Activated naive CD8-positive, alpha-beta T cell treated with anti-CD3 and anti-CD28 coated beads, Interleukin-2, amount 10 ng/mL, durations not matched to agents 7 days and 5 days (primary cell): Measurements from ENCODE around the gene KCNN1. TPM values are rescaled to one million over a fixed set of nuclear protein-coding genes. Genes with fewer than 3 reads are reported as not detected.
"Not testable (repeated sequence)": the region's sequence is repeated elsewhere in the genome, so short reads cannot be mapped to it uniquely, and the experiment has no call there.

Experiments
- ATAC-seq: fragments of 150-1000 bp; cut with Tn5 transposase; one replicate; pipeline ENCODE4 v1.10.0; 2021; ENCODE audit warnings: low read depth, moderate library complexity
- POLR2A ChIA-PET: fragments of 350-600 bp; sonication (Branson Sonifier 250); formaldehyde crosslinking; loops from one replicate; lab custom pipeline; 2021; ENCODE audit warnings: antibody characterized with exemption; lab: Charles Lee
- DNase-seq: peaks from one replicate; pipeline ENCODE4 v3.0.0; 2021
- H3K27ac Mint-ChIP-seq: one replicate; pipeline ENCODE4 v1.8.0; 2022; ENCODE audit warnings: mild to moderate bottlenecking, mixed read lengths
- H3K27me3 Mint-ChIP-seq: one replicate; pipeline ENCODE4 v1.8.0; 2022; ENCODE audit warnings: mild to moderate bottlenecking, moderate library complexity, mixed read lengths
- H3K36me3 Mint-ChIP-seq: one replicate; pipeline ENCODE4 v1.8.0; 2021; ENCODE audit warnings: mild to moderate bottlenecking, mixed read lengths
- H3K4me1 Mint-ChIP-seq: one replicate; pipeline ENCODE4 v1.8.0; 2021; ENCODE audit warnings: mixed read lengths
- H3K4me3 Mint-ChIP-seq: one replicate; pipeline ENCODE4 v1.8.0; 2022; ENCODE audit warnings: mild to moderate bottlenecking, moderate library complexity, mixed read lengths
- H3K9me3 Mint-ChIP-seq: one replicate; pipeline ENCODE4 v1.8.0; 2021; ENCODE audit warnings: mixed read lengths
- total RNA-seq, 2 experiments: library from RNA; stranded (reverse); gene quantifications; one replicate each; pipeline ENCODE4 v1.2.3, GENCODE V29; 2021

The KCNN1 gene
- total RNA-seq, 2 experiments from 2014 or later: not detected

GRCh38 chr19:18020212-18021085 is 53.5 kb downstream of the KCNN1 start:
- H3K27me3 Mint-ChIP-seq: no peaks in the 10 kb centered on the region
- peaks cover 5% of the 10 kb centered on the region for H3K36me3 Mint-ChIP-seq
- H3K27ac Mint-ChIP-seq: peak overlapping the region; percentile 98
- no peak overlapping the region for H3K4me3 Mint-ChIP-seq
- POLR2A ChIA-PET: interaction anchor here (1.2 to 1.6 kb wide), 2 partner anchors 25 kb away, joined by 4 to 9 read pairs; no protein-coding TSS in a partner anchor
- ATAC-seq (no peak), DNase-seq (no peak)
- peaks cover 54% of the 10 kb centered on the region for H3K4me1 Mint-ChIP-seq
- H3K9me3 Mint-ChIP-seq: no peaks in the 10 kb centered on the region

DNA sequence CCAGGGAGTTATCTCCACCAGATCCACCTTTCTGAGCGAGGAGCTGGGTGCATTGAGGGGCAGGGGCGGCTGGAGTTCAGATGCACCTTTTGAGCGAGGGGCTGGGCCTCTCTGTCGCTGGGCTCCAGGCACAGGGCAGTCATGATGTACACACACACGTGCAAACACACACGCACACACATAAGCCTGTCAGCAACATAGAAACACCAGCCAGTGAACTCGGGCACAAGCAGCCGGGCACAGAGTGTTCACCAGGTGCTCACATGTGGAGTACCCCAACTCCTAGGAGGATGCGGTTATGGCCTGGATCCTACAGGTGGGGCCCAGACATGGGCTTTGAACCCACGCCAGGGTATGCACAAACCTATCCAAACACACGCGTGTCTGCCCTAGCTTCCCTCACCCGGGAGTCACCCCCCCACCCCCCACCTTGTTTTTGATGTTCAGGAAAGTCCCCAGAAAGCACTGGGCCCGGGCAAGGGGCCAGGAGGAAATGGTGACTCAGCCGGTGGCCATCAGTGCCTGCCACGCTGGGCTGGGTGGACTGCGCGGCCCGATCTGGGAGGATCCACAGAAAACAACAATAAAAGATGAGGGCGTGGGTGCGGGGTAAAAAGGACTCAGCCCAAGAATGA is 54.3 kb downstream of the KCNN1 start:
- ATAC-seq: no peak
- Mint-ChIP-seq H3K27ac (peak overlapping the region; percentile 98), H3K27me3 (peaks cover 1% of the 10 kb centered on the region), H3K4me3 (peak overlapping the region; percentile 89), H3K4me1 (peaks cover 49% of the 10 kb centered on the region), H3K9me3 (no peaks in the 10 kb centered on the region), H3K36me3 (peaks cover 2% of the 10 kb centered on the region)
- POLR2A ChIA-PET: interaction anchor here (1.0 to 1.6 kb wide), 2 partner anchors 21 to 24 kb away, joined by 4 to 9 read pairs; no protein-coding TSS in a partner anchor
- peak; percentile 48 for DNase-seq

DNA sequence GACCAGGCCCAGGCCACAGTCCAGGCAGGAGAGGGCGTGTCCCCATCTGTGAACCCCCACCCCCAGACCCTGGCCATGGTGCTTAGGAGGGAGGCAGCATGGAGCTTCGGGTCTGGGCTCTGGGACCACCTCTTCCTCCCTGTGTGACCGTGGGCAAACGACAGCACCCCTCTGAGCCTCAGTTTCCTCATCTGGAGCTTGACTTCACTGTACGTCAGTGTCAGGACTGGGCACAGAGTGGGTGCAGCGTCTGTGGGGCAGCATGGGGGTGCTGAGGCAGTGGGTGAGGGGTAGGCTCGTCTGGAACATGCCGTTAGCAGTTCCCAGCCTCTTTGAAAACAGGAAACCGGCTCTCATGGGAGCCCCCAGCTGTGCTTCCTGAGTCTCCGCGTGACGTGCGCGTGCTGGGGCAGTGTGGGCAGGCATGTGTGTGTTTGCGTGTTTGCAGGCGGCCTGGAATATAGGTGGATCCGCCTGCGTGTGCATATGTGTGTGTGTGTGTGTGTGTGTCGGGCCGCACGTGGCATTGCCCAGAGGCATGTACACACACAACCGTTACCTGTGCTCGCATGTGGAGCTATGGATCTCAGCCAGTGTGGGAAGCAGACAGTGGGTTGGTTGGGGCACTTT is 56.8 kb downstream of the KCNN1 start:
- POLR2A ChIA-PET: interaction anchor here (0.5 to 2.4 kb wide), 10 partner anchors 9 to 604 kb away, joined by 3 to 15 read pairs (median 3); partner anchors contain the start of gene ARRDC2
- DNase-seq: peak; percentile 62
- Mint-ChIP-seq H3K27me3 (peaks cover 1% of the 10 kb centered on the region), H3K9me3 (no peaks in the 10 kb centered on the region), H3K4me3 (peak overlapping the region; percentile 77), H3K4me1 (peaks cover 40% of the 10 kb centered on the region), H3K27ac (peak overlapping the region; percentile 90), H3K36me3 (peaks cover 2% of the 10 kb centered on the region)
- ATAC-seq: peak; percentile 37

DNA sequence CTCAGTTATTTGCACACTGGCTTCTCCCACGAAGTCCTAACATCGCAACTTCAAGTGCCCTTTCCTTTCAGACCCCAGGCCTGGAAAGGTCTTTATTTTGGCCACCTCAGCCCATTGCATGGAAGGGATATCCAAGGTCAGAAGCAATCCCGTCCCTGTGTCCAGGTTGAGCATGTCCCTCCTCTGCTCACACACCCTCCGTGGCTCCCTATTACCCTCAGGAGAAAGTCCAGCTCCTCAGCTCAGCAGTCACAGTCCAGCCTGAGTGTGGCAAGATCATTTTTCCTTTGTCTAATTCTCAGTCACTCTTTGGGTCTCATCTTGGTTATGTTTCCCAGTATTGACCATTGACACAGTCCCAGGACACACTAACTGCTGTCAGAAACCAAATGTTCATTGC is 60.2 kb downstream of the KCNN1 start:
- H3K9me3 Mint-ChIP-seq: no peaks in the 10 kb centered on the region
- no peak for DNase-seq
- H3K4me3 Mint-ChIP-seq: no peak overlapping the region
- H3K27ac Mint-ChIP-seq: no peak overlapping the region
- H3K27me3 Mint-ChIP-seq: peaks cover 1% of the 10 kb centered on the region
- POLR2A ChIA-PET: no interaction called here
- no peak for ATAC-seq
- H3K4me1 Mint-ChIP-seq: peaks cover 27% of the 10 kb centered on the region
- H3K36me3 Mint-ChIP-seq: peaks cover 2% of the 10 kb centered on the region

GRCh38 chr19:18029617-18030338 is 62.9 kb downstream of the KCNN1 start:
- no peak overlapping the region for H3K4me3 Mint-ChIP-seq
- H3K4me1 Mint-ChIP-seq: peaks cover 6% of the 10 kb centered on the region
- H3K27ac Mint-ChIP-seq: no peak overlapping the region
- H3K36me3 Mint-ChIP-seq: no peaks in the 10 kb centered on the region
- DNase-seq (no peak), ATAC-seq (no peak)
- H3K27me3 Mint-ChIP-seq: peaks cover 1% of the 10 kb centered on the region
- no peaks in the 10 kb centered on the region for H3K9me3 Mint-ChIP-seq
- POLR2A ChIA-PET: no interaction called here

DNA sequence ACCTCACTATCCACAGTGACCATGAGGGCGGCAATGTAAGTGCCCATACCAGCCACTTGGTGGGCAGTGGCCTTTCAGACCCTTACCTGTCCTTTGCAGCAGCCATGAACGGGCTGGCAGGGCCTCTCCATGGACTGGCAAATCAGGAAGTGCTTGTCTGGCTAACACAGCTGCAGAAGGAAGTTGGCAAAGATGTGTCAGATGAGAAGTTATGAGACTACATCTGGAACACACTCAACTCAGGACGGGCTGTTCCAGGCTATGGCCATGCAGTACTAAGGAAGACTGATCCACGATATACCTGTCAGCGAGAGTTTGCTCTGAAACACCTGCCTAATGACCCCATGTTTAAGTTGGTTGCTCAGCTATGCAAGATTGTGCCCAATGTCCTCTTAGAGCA is 64.5 kb downstream of the KCNN1 start:
- POLR2A ChIA-PET: interaction anchor here (0.6 to 1.3 kb wide), 2 partner anchors 13 to 536 kb away, joined by 3 to 9 read pairs; no protein-coding TSS in a partner anchor

DNA sequence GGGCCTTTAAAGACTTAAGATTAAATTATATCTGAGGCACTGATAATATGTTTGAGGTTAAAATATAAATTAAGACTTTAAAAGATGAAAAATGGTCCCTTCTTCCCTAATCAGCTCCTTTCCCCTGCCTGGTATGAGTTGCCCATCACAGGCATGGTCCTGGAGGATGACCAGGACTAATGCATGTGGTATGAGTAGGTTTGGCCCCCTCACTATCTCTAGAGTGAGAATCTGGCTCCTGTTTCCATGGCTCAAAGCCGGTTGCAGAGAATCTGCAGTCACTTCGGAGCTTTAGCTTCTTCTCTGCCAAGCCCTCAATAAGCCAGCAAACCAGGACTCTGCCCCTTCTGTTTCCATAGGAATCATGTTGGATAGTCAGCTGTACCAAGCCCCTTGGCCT is 65.2 kb downstream of the KCNN1 start:
- not testable (repeated sequence) for ATAC-seq, H3K36me3 Mint-ChIP-seq, H3K27ac Mint-ChIP-seq, H3K9me3 Mint-ChIP-seq, H3K27me3 Mint-ChIP-seq, DNase-seq, H3K4me1 Mint-ChIP-seq, H3K4me3 Mint-ChIP-seq
- POLR2A ChIA-PET: interaction anchor here (1.3 kb wide), 1 partner anchor 12 kb away, joined by 9 read pairs; no protein-coding TSS in a partner anchor

More for the DNA sequence above, 64.5 kb downstream of the KCNN1 start:
- ATAC-seq, DNase-seq, H3K4me3 Mint-ChIP-seq, H3K27me3 Mint-ChIP-seq, H3K27ac Mint-ChIP-seq, H3K36me3 Mint-ChIP-seq, H3K9me3 Mint-ChIP-seq: not testable (repeated sequence)
- peaks cover 10% of the 10 kb centered on the region for H3K4me1 Mint-ChIP-seq

- Mint-ChIP-seq H3K4me1 (peaks cover 21% of the 10 kb centered on the region), H3K27ac (no peak overlapping the region), H3K9me3 (peaks cover 9% of the 10 kb centered on the region), H3K4me3 (no peak overlapping the region), H3K36me3 (peaks cover 1% of the 10 kb centered on the region), H3K27me3 (peaks cover 11% of the 10 kb centered on the region)
- DNase-seq (no peak), ATAC-seq (no peak)
- POLR2A ChIA-PET: no interaction called here
Measured at GRCh38 chr19:18041054-18041453, 74.1 kb downstream of the KCNN1 start.

DNA sequence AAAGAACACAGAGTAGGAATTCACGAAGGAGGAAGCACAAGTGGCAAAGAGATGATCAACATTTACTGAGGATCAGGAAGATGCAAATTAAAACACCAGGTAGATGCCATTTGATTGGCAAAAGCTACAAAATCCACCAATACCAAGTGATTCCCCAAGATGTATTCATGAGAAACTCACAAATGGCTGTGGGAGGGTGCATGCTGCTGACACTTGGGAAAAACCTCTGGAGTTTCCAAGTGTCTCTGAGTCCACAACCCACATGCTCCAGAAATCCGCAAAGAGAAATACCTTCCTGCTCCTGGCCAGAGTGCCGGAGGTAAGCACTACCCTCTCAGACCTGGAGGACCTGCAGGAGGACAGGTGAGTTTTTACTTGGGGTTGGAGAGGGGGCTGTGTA is 76.8 kb downstream of the KCNN1 start:
- peaks cover 9% of the 10 kb centered on the region for H3K9me3 Mint-ChIP-seq
- no peak for ATAC-seq

DNA sequence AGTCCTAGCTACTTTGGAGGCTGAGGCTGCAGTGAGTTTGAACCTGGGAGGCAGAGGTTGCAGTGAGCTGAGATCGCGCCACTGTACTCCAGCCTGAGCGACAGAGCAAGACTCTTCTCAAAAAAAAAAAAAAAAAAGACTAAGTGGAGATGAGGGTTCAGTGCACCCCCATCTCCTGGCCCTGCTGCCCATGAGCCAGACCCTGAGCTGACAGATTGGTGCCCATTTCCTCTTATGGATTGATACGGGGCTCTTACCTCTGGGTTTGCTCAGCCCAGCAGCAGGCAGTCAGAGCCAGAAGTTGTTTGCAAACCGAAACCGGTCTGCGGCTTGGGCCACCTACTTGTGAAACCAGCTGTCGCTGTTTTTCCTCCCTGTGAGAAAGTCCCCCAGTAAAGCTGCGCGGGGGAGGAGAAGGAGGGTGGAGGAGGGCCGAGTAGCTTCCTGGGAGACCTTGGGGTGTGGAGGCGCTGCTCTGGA is 78.0 kb downstream of the KCNN1 start:
- ATAC-seq (peak; percentile 97), DNase-seq (peak; percentile 84)
- H3K4me3 Mint-ChIP-seq: peak overlapping the region; percentile 85
- peaks cover 3% of the 10 kb centered on the region for H3K36me3 Mint-ChIP-seq
- peaks cover 20% of the 10 kb centered on the region for H3K4me1 Mint-ChIP-seq
- peaks cover 11% of the 10 kb centered on the region for H3K27me3 Mint-ChIP-seq
- POLR2A ChIA-PET: interaction anchor here (0.6 to 2.0 kb wide), 23 partner anchors 8 to 520 kb away, joined by 3 to 24 read pairs (median 5); partner anchors contain the start of genes ARRDC2, IL12RB1 and RPL18A
- peak overlapping the region; percentile 94 for H3K27ac Mint-ChIP-seq
- H3K9me3 Mint-ChIP-seq: peaks cover 9% of the 10 kb centered on the region

More for the DNA sequence above, 76.8 kb downstream of the KCNN1 start:
- DNase-seq: no peak
- POLR2A ChIA-PET: interaction anchor here (1.3 to 2.0 kb wide), 6 partner anchors 9 to 35 kb away, joined by 3 to 24 read pairs (median 10); partner anchors contain the start of gene ARRDC2
- H3K27ac Mint-ChIP-seq: peak overlapping the region; percentile 74
- H3K4me1 Mint-ChIP-seq: peaks cover 20% of the 10 kb centered on the region
- H3K4me3 Mint-ChIP-seq: peak overlapping the region; percentile 27
- H3K27me3 Mint-ChIP-seq: peaks cover 11% of the 10 kb centered on the region
- H3K36me3 Mint-ChIP-seq: peaks cover 3% of the 10 kb centered on the region

GRCh38 chr19:18045307-18046050 is 78.6 kb downstream of the KCNN1 start:
- peak overlapping the region; percentile 94 for H3K27ac Mint-ChIP-seq
- peak overlapping the region; percentile 85 for H3K4me3 Mint-ChIP-seq
- peaks cover 7% of the 10 kb centered on the region for H3K9me3 Mint-ChIP-seq
- H3K27me3 Mint-ChIP-seq: peaks cover 11% of the 10 kb centered on the region
- DNase-seq (no peak), ATAC-seq (no peak)
- H3K4me1 Mint-ChIP-seq: peaks cover 26% of the 10 kb centered on the region
- H3K36me3 Mint-ChIP-seq: peaks cover 2% of the 10 kb centered on the region
- POLR2A ChIA-PET: interaction anchor here (0.6 to 2.0 kb wide), 21 partner anchors 7 to 273 kb away, joined by 3 to 24 read pairs (median 5); partner anchors contain the start of genes ARRDC2, IL12RB1 and RPL18A
